ENCODE measurements around the gene GAB2.

The GAB2 gene

GRCh38 chr11:78429209-78429608, 11.6 kb upstream of the GAB2 start:
- Histone ChIP-seq H3K36me3 (ENCODE audit: control insufficient read depth in 4 of 4, insufficient read depth in 4 of 4, low read length in 3 of 4) (no peaks in the 10 kb centered on the region), H3K9me3 (ENCODE audit: control extremely low read depth in 1 of 5, control insufficient read depth in 4 of 5, insufficient read depth in 2 of 5, low read depth in 1 of 5, low read length in 4 of 5) (no peaks in the 10 kb centered on the region), H3K4me3 (ENCODE audit: control insufficient read depth in 1 of 7, extremely low read depth in 1 of 7, insufficient read depth in 4 of 7, low read depth in 2 of 7, low read length in 6 of 7) (peak overlapping the region in 2 of 7 experiments; percentile 38 to 75), H3K4me1 (ENCODE audit: control extremely low read depth in 1 of 4, control insufficient read depth in 4 of 4, insufficient read depth in 4 of 4, low read length in 3 of 4) (peaks cover 32 to 59% (median 45%) of the 10 kb centered on the region in 4 experiments), H3K27ac (ENCODE audit: insufficient read depth in 1 of 2, low read depth in 1 of 2, low read length in 2 of 2, poor library complexity in 1 of 2, severe bottlenecking in 2 of 2) (peak overlapping the region in 1 of 2 experiments; percentile 50), H3K27me3 (replicated peaks in 2 of 5; ENCODE audit: control insufficient read depth in 4 of 5, insufficient read depth in 5 of 5, low read length in 4 of 5) (no peaks in the 10 kb centered on the region)
- DNase-seq, result peak in 1 of 3 donors; percentile 61
- ChIA-PET POLR2A (interaction anchor here (0.9 to 4.7 kb wide), 3 partner anchors 8 to 16 kb away, joined by 4 to 54 read pairs (median 11); partner anchors contain the start of gene GAB2), CTCF (interaction anchor here (1.0 to 7.1 kb wide), 12 partner anchors 10 to 208 kb away, joined by 3 to 130 read pairs (median 4); partner anchors contain the start of gene GAB2)

GRCh38 chr11:78428773-78429172, 11.2 kb upstream of the GAB2 start:
- peak overlapping the region in 2 of 7 experiments; percentile 56 to 75 for H3K4me3 ChIP-seq (ENCODE audit: control insufficient read depth in 1 of 7, extremely low read depth in 1 of 7, insufficient read depth in 4 of 7, low read depth in 2 of 7, low read length in 6 of 7)
- no peaks in the 10 kb centered on the region for H3K36me3 ChIP-seq (ENCODE audit: control insufficient read depth in 4 of 4, insufficient read depth in 4 of 4, low read length in 3 of 4)
- WGBS (ENCODE audit: insufficient coverage), result no CpG with 5 or more reads among the region's 3 CpGs
- no peaks in the 10 kb centered on the region for H3K9me3 ChIP-seq (ENCODE audit: control extremely low read depth in 1 of 5, control insufficient read depth in 4 of 5, insufficient read depth in 2 of 5, low read depth in 1 of 5, low read length in 4 of 5)
- peaks cover 32 to 63% (median 49%) of the 10 kb centered on the region in 4 experiments for H3K4me1 ChIP-seq (ENCODE audit: control extremely low read depth in 1 of 4, control insufficient read depth in 4 of 4, insufficient read depth in 4 of 4, low read length in 3 of 4)
- CTCF ChIA-PET, result interaction anchor here (0.6 to 7.1 kb wide), 15 partner anchors 10 to 207 kb away, joined by 3 to 130 read pairs (median 4); partner anchors contain the start of gene GAB2
- H3K27ac ChIP-seq (ENCODE audit: insufficient read depth in 1 of 2, low read depth in 1 of 2, low read length in 2 of 2, poor library complexity in 1 of 2, severe bottlenecking in 2 of 2), result no peak overlapping the region
- DNase-seq, result no peak
- POLR2A ChIA-PET, result interaction anchor here (0.9 to 4.7 kb wide), 3 partner anchors 8 to 16 kb away, joined by 4 to 54 read pairs (median 11); partner anchors contain the start of gene GAB2
- H3K27me3 ChIP-seq (replicated peaks in 2 of 5; ENCODE audit: control insufficient read depth in 4 of 5, insufficient read depth in 5 of 5, low read length in 4 of 5), result no peaks in the 10 kb centered on the region

- H3K4me1 ChIP-seq (ENCODE audit: control extremely low read depth in 1 of 4, control insufficient read depth in 4 of 4, insufficient read depth in 4 of 4, low read length in 3 of 4), result peaks cover 32 to 63% (median 50%) of the 10 kb centered on the region in 4 experiments
- H3K27me3 ChIP-seq (replicated peaks in 2 of 5; ENCODE audit: control insufficient read depth in 4 of 5, insufficient read depth in 5 of 5, low read length in 4 of 5), result no peaks in the 10 kb centered on the region
- ChIA-PET POLR2A (interaction anchor here (1.0 to 4.7 kb wide), 3 partner anchors 8 to 202 kb away, joined by 4 to 54 read pairs (median 11); partner anchors contain the start of gene GAB2), CTCF (interaction anchor here (0.6 to 7.1 kb wide), 15 partner anchors 10 to 202 kb away, joined by 3 to 130 read pairs (median 4); partner anchors contain the start of gene GAB2)
- H3K4me3 ChIP-seq (ENCODE audit: control insufficient read depth in 1 of 7, extremely low read depth in 1 of 7, insufficient read depth in 4 of 7, low read depth in 2 of 7, low read length in 6 of 7), result peak overlapping the region in 5 of 7 experiments; percentile 33 to 75 (median 56)
- H3K27ac ChIP-seq (ENCODE audit: insufficient read depth in 1 of 2, low read depth in 1 of 2, low read length in 2 of 2, poor library complexity in 1 of 2, severe bottlenecking in 2 of 2), result peak overlapping the region; percentile 69 to 80
- peak in 2 of 3 donors; percentile 78 to 87 for DNase-seq
- H3K36me3 ChIP-seq (ENCODE audit: control insufficient read depth in 4 of 4, insufficient read depth in 4 of 4, low read length in 3 of 4), result no peaks in the 10 kb centered on the region
- no peaks in the 10 kb centered on the region for H3K9me3 ChIP-seq (ENCODE audit: control extremely low read depth in 1 of 5, control insufficient read depth in 4 of 5, insufficient read depth in 2 of 5, low read depth in 1 of 5, low read length in 4 of 5)
These were observed 10.6 kb upstream of the GAB2 start for GRCh38 chr11:78428266-78428636.

GRCh38 chr11:78427615-78428265, 10.1 kb upstream of the GAB2 start:
- H3K27ac ChIP-seq (ENCODE audit: insufficient read depth in 1 of 2, low read depth in 1 of 2, low read length in 2 of 2, poor library complexity in 1 of 2, severe bottlenecking in 2 of 2), result peak overlapping the region; percentile 69 to 80
- no peaks in the 10 kb centered on the region for H3K27me3 ChIP-seq (replicated peaks in 2 of 5; ENCODE audit: control insufficient read depth in 4 of 5, insufficient read depth in 5 of 5, low read length in 4 of 5)
- H3K4me1 ChIP-seq (ENCODE audit: control extremely low read depth in 1 of 4, control insufficient read depth in 4 of 4, insufficient read depth in 4 of 4, low read length in 3 of 4), result peaks cover 32 to 63% (median 50%) of the 10 kb centered on the region in 4 experiments
- DNase-seq, result peak in 2 of 3 donors; percentile 75 to 80
- ChIA-PET POLR2A (interaction anchor here (1.0 to 4.7 kb wide), 2 partner anchors 11 to 202 kb away, joined by 4 to 54 read pairs; partner anchors contain the start of gene GAB2), CTCF (interaction anchor here (0.6 to 7.1 kb wide), 10 partner anchors 10 to 200 kb away, joined by 3 to 130 read pairs (median 4); partner anchors contain the start of gene GAB2)
- H3K36me3 ChIP-seq (ENCODE audit: control insufficient read depth in 4 of 4, insufficient read depth in 4 of 4, low read length in 3 of 4), result no peaks in the 10 kb centered on the region
- whole genome bisulfite sequencing (ENCODE audit: insufficient coverage), result 5% methylated on average over 9 of the region's 11 CpGs
- no peaks in the 10 kb centered on the region for H3K9me3 ChIP-seq (ENCODE audit: control extremely low read depth in 1 of 5, control insufficient read depth in 4 of 5, insufficient read depth in 2 of 5, low read depth in 1 of 5, low read length in 4 of 5)
- H3K4me3 ChIP-seq (ENCODE audit: control insufficient read depth in 1 of 7, extremely low read depth in 1 of 7, insufficient read depth in 4 of 7, low read depth in 2 of 7, low read length in 6 of 7), result peak overlapping the region in 6 of 7 experiments; percentile 25 to 75 (median 47)

GRCh38 chr11:78426845-78427244, 9.2 kb upstream of the GAB2 start:
- DNase-seq, result no peak
- Histone ChIP-seq H3K4me1 (ENCODE audit: control extremely low read depth in 1 of 4, control insufficient read depth in 4 of 4, insufficient read depth in 4 of 4, low read length in 3 of 4) (peaks cover 32 to 60% (median 50%) of the 10 kb centered on the region in 4 experiments), H3K9me3 (ENCODE audit: control extremely low read depth in 1 of 5, control insufficient read depth in 4 of 5, insufficient read depth in 2 of 5, low read depth in 1 of 5, low read length in 4 of 5) (no peaks in the 10 kb centered on the region), H3K27ac (ENCODE audit: insufficient read depth in 1 of 2, low read depth in 1 of 2, low read length in 2 of 2, poor library complexity in 1 of 2, severe bottlenecking in 2 of 2) (no peak overlapping the region), H3K36me3 (ENCODE audit: control insufficient read depth in 4 of 4, insufficient read depth in 4 of 4, low read length in 3 of 4) (no peaks in the 10 kb centered on the region), H3K4me3 (ENCODE audit: control insufficient read depth in 1 of 7, extremely low read depth in 1 of 7, insufficient read depth in 4 of 7, low read depth in 2 of 7, low read length in 6 of 7) (no peak overlapping the region), H3K27me3 (replicated peaks in 2 of 5; ENCODE audit: control insufficient read depth in 4 of 5, insufficient read depth in 5 of 5, low read length in 4 of 5) (no peaks in the 10 kb centered on the region)
- WGBS (ENCODE audit: insufficient coverage), result no CpG with 5 or more reads among the region's 1 CpG
- ChIA-PET POLR2A (interaction anchor here (4.7 kb wide), 1 partner anchor 10 kb away, joined by 54 read pairs; the partner anchor contains the start of gene GAB2), CTCF (interaction anchor here (1.6 to 7.1 kb wide), 4 partner anchors 9 to 187 kb away, joined by 3 to 130 read pairs (median 20); partner anchors contain the start of gene GAB2)

- H3K27ac ChIP-seq (ENCODE audit: insufficient read depth in 1 of 2, low read depth in 1 of 2, low read length in 2 of 2, poor library complexity in 1 of 2, severe bottlenecking in 2 of 2), result no peak overlapping the region
- H3K27me3 ChIP-seq (replicated peaks in 2 of 5; ENCODE audit: control insufficient read depth in 4 of 5, insufficient read depth in 5 of 5, low read length in 4 of 5), result no peaks in the 10 kb centered on the region
- no peak overlapping the region for H3K4me3 ChIP-seq (ENCODE audit: control insufficient read depth in 1 of 7, extremely low read depth in 1 of 7, insufficient read depth in 4 of 7, low read depth in 2 of 7, low read length in 6 of 7)
- POLR2A ChIA-PET, result no interaction called here
- peaks cover 37 to 69% (median 52%) of the 10 kb centered on the region in 4 experiments for H3K4me1 ChIP-seq (ENCODE audit: control extremely low read depth in 1 of 4, control insufficient read depth in 4 of 4, insufficient read depth in 4 of 4, low read length in 3 of 4)
- CTCF ChIA-PET, result interaction anchor here (1.0 to 1.6 kb wide), 2 partner anchors 9 to 13 kb away, joined by 3 to 5 read pairs; no protein-coding TSS in a partner anchor
- DNase-seq, result peak in 1 of 3 donors; percentile 20
- 94% methylated on average over 2 of the region's 4 CpGs for WGBS (ENCODE audit: insufficient coverage)
- no peaks in the 10 kb centered on the region for H3K36me3 ChIP-seq (ENCODE audit: control insufficient read depth in 4 of 4, insufficient read depth in 4 of 4, low read length in 3 of 4)
- no peaks in the 10 kb centered on the region for H3K9me3 ChIP-seq (ENCODE audit: control extremely low read depth in 1 of 5, control insufficient read depth in 4 of 5, insufficient read depth in 2 of 5, low read depth in 1 of 5, low read length in 4 of 5)
These were observed 7.9 kb upstream of the GAB2 start for GRCh38 chr11:78425399-78426070.
